Heart right ventricle (tissue), 16 donors: Measurements from ENCODE around the gene NUBPL. TPM values are rescaled to one million over a fixed set of nuclear protein-coding genes. Genes with fewer than 3 reads are reported as not detected.

Experiments
- ATAC-seq, 8 donors: fragments of 200-7000 bp; cut with Tn5 transposase; one replicate each; pipeline ENCODE4 v1.9.1; 2020; ENCODE audit warnings: mild to moderate bottlenecking in 8 of 8, moderate library complexity in 8 of 8, moderate number of reproducible peaks in 1 of 8
- DNase-seq, 2 donors: peaks; one replicate each; pipeline ENCODE4 v3.0.0-alpha.2; 2020
- H3K27ac ChIP-seq, 10 donors: fragments of 200-600 bp; sonication (generic) in 2 of 10; one replicate each; pipeline versions ENCODE4 v1.5.0 to v1.8.0; 2020 to 2022; ENCODE audit warnings: mild to moderate bottlenecking in 3 of 10
- H3K27me3 ChIP-seq, 7 donors: fragments of 200-600 bp; one replicate each; pipeline ENCODE4 v1.8.0; 2021 to 2022; ENCODE audit warnings: mild to moderate bottlenecking in 2 of 7
- H3K36me3 ChIP-seq, 9 donors: fragments of 200-600 bp; sonication (generic) in 1 of 9; one replicate each; pipeline versions ENCODE4 v1.5.0 to v1.8.0; 2020 to 2022; ENCODE audit warnings: mild to moderate bottlenecking in 2 of 9
- H3K4me1 ChIP-seq, 9 donors: fragments of 200-600 bp; sonication (generic) in 1 of 9; one replicate each; pipeline versions ENCODE4 v1.5.0 to v1.8.0; 2020 to 2022; ENCODE audit warnings: mild to moderate bottlenecking in 4 of 9
- H3K4me3 ChIP-seq, 10 donors: fragments of 200-600 bp; sonication (generic) in 2 of 10; one replicate each; pipeline versions ENCODE4 v1.5.0 to v1.8.0; 2020 to 2022; ENCODE audit warnings: mild to moderate bottlenecking in 7 of 10, moderate library complexity in 2 of 10
- H3K9me3 ChIP-seq, 11 donors: fragments of 200-600 bp in 10 of 11; sonication (generic) in 2 of 11; one replicate each; pipeline versions ENCODE4 v1.5.0 to v1.8.0; 2013 to 2022; ENCODE audit warnings: mild to moderate bottlenecking in 2 of 11, control low read depth in 1 of 11, moderate library complexity in 1 of 11
- WGBS, 2 donors: extraction: QIAGEN DNeasy Blood & Tissue Kit; methylation state at CpG; one replicate each; pipeline ENCODE4 v1.1.7; 2013; ENCODE audit warnings: inconsistent platforms in 1 of 2; 5-methylcytosine and 5-hydroxymethylcytosine counted together
- intact Hi-C, 10 donors: fragments of 100-400 bp; cut with DNase I; formaldehyde crosslinking; loops; one replicate each; pipeline versions ENCODE4 v1.11.1 to v1.14.2; 2022
- polyA plus RNA-seq, 2 donors: library from polyadenylated mRNA; stranded (reverse); fragments of 200-250 nt; gene quantifications; one replicate each; pipeline ENCODE4 v1.2.3, GENCODE V29; 2013
- total RNA-seq, 10 donors: library from RNA; stranded (reverse); fragmentation: NEBNext Ultra II Directional in 3 of 10; extraction: Animal tissue kit (Norgen Biotek cat#: 25700) in 3 of 10; gene quantifications; one replicate each; pipeline versions ENCODE4 v1.2.1 to v1.2.4, GENCODE V29; 2021 to 2023
- TF ChIP-seq, protein P1 (sequence below), 9 donors: fragments of 200-600 bp; sonication (generic) in 2 of 9; IDR thresholded peaks; one replicate each; pipeline versions ENCODE4 v1.5.0 to v1.8.0; 2021 to 2022; ENCODE audit warnings: antibody characterized with exemption in 9 of 9, mild to moderate bottlenecking in 5 of 9, moderate library complexity in 1 of 9
- donor health status: Arrhythmogenic right ventricular cardiomyopathy.
- donor health status: ischemic (EF 13 %, LVEDD 7.1; RV severe dilation, severe dysfunction).
- donor health status: healthy with polysubstance abuse.
- donor health status: DM: no; HTN: yes; CAD: no.
- donor health status: DM: no; HTN: no; CAD: no.
- donor health status: ischemic (EF 25% LVEDD 6.9; RV normal size, moderate dysfunction).
- donor health status: ischemic (EF 25% LVEDD 5.7; RV mildly dilated, moderate dysfunction).
- donor health status: healthy.
- donor health status: DM: yes; HTN: yes; CAD: no.
- donor health status: Ischemic cardiomyopathy.
- donor health status: ischemic (EF 35%, LVEDD 5.7; RV mildly dilated, moderate dysfunction).
- donor health status: nonischemic (EF 11% LVEDD 7.7; RV severe dilation, severe dysfunction).
- donor health status: DM: yes; HTN: yes; CAD: no.
- donor health status: PGD.
- donor health status: ischemic (EF 29% LVEDD 5.4; RV normal size, mild dysfunction).
- donor health status: nonischemic (EF 23%, LVEDD 6.1; RV moderate dilation, normal function).

Gene NUBPL
- total and polyA plus RNA-seq, 12 donors = 4.0 to 32.0 (median 24.1) TPM

DNA sequence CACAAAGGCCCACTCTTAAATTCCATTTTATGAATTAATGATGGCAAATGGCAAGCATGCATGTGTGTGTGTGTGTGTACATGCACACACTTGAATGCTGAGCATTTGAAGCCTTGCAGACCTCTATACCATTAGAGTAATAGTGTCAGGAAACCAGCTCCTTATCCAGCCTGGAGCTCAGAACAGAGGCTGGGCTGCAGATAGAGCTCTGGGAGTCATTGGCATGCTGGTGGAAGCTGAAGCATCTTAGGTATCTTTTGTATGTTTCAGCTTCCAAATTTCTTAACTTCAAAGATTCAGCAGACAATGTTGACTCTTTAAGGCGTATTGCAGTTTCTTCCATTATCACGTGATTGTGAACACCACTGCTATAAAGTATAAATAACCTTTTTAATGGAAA, 323.0 kb downstream of the NUBPL start:
- H3K4me1 ChIP-seq = peaks cover 0 to 24% (median 9%) of the 10 kb centered on the region in 9 donors
- intact Hi-C loops = no loop called here
- H3K27me3 ChIP-seq = no peaks in the 10 kb centered on the region
- H3K36me3 ChIP-seq = no peaks in the 10 kb centered on the region
- H3K4me3 ChIP-seq = no peak overlapping the region
- 95 to 98% methylated on average over 2 of the region's 2 CpGs for WGBS, 2 donors
- no peak overlapping the region for H3K27ac ChIP-seq
- DNase-seq = no peak
- H3K9me3 ChIP-seq = no peaks in the 10 kb centered on the region
- TF ChIP-seq, protein P1, sequence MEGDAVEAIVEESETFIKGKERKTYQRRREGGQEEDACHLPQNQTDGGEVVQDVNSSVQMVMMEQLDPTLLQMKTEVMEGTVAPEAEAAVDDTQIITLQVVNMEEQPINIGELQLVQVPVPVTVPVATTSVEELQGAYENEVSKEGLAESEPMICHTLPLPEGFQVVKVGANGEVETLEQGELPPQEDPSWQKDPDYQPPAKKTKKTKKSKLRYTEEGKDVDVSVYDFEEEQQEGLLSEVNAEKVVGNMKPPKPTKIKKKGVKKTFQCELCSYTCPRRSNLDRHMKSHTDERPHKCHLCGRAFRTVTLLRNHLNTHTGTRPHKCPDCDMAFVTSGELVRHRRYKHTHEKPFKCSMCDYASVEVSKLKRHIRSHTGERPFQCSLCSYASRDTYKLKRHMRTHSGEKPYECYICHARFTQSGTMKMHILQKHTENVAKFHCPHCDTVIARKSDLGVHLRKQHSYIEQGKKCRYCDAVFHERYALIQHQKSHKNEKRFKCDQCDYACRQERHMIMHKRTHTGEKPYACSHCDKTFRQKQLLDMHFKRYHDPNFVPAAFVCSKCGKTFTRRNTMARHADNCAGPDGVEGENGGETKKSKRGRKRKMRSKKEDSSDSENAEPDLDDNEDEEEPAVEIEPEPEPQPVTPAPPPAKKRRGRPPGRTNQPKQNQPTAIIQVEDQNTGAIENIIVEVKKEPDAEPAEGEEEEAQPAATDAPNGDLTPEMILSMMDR (IDR thresholded peaks at IDR 0.05) = no peak
- ATAC-seq = no peak

DNA sequence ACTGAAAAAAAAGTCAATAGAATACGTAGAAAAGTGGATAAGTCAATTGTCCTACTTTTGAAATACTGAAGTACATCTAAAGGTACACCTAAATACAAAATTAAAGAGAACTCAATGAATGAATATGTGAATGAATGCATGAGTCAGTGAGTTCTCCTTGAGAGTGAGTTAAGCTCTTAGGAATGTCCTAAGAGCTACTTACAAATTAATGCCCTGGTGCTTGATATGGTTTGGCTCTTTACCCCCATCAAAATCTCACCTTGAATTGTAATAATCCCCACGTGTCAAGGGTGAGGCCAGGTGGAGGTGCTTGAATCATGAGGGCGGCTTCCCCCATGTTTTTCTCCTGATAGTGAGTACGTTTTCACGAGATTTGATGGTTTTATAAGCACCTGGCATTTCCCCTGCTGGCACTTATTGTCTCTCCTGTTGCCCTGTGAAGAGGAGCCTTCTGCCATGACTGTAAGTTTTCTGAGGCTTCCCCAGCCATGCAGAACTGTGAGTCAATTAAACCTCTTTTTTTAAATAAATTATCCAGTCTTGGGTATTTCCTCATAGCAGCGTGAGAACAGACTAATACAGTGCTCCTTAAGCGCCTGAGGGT, 323.7 kb downstream of the NUBPL start:
- Histone ChIP-seq H3K4me1 (peaks cover 0 to 21% (median 7%) of the 10 kb centered on the region in 9 donors), H3K27ac (no peak overlapping the region), H3K9me3 (no peaks in the 10 kb centered on the region), H3K36me3 (no peaks in the 10 kb centered on the region), H3K4me3 (no peak overlapping the region), H3K27me3 (no peaks in the 10 kb centered on the region)
- TF ChIP-seq, protein P1 (IDR thresholded peaks at IDR 0.05) = no peak
- DNase-seq (no peak), ATAC-seq (no peak)
- intact Hi-C loops = no loop called here
- 95 to 96% methylated on average over 7 of the region's 7 CpGs for whole genome bisulfite sequencing, 2 donors

- Histone ChIP-seq H3K36me3 (no peaks in the 10 kb centered on the region), H3K4me3 (no peak overlapping the region), H3K4me1 (peaks cover 0 to 7% (median under 1%) of the 10 kb centered on the region in 9 donors), H3K9me3 (no peaks in the 10 kb centered on the region), H3K27ac (no peak overlapping the region), H3K27me3 (no peaks in the 10 kb centered on the region)
- no peak for ATAC-seq
- no peak for DNase-seq
- TF ChIP-seq, protein P1 (IDR thresholded peaks at IDR 0.05) = no peak
- WGBS, 2 donors = 73 to 75% methylated on average over 3 of the region's 3 CpGs
- intact Hi-C loops = no loop called here
These were observed 325.1 kb downstream of the NUBPL start for GRCh38 chr14:31886156-31886835.

DNA sequence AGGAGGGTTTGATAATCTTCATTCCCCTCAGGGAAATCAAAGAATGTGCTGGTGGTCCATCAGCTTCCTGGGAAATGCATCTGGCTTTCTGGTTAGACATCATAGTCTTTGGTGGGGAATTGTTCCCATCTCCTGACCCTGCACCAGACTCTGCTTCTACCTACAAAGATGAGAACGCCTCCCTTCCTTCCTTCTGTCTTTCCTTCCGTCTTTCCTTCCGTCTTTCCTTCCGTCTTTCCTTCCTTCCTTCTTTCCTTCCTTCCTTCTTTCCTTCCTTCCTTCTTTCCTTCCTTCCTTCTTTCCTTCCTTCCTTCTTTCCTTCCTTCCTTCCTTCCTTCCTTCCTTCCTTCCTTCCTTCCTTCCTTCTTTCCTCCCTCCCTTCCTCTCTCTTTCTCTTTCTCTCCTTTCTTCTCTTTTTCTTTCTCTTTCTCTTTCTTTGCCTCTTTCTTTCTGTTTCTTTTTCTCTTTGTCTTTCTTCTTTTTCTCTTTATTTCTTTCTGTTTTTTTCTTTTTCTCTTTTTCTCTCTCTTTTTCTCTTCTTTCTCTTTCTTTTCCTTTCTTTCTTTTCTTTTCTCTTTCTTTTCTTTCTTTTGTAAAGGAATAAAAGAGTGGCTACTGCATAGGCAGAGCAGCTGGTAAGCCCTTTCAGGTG, 326.9 kb downstream of the NUBPL start:
- Histone ChIP-seq H3K27me3 (no peaks in the 10 kb centered on the region), H3K36me3 (no peaks in the 10 kb centered on the region), H3K9me3 (no peaks in the 10 kb centered on the region), H3K4me3 (no peak overlapping the region), H3K4me1 (peaks cover 3 to 16% (median 6%) of the 10 kb centered on the region in 9 donors), H3K27ac (no peak overlapping the region)
- TF ChIP-seq, protein P1 (IDR thresholded peaks at IDR 0.05) = no peak
- DNase-seq (no peak), ATAC-seq (no peak)
- 81 to 90% methylated on average over 4 of the region's 4 CpGs for WGBS, 2 donors
- intact Hi-C loops = no loop called here
